Measurements from ENCODE around the gene PDZD7.

PDZD7 gene

GRCh38 chr10:100993986-100994708, 36.8 kb downstream of the PDZD7 start:
- Histone ChIP-seq H3K4me3 (ENCODE audit: low read length) (no peak overlapping the region), H3K9ac (ENCODE audit: low read depth, low read length) (no peak overlapping the region), H3K36me3 (ENCODE audit: insufficient read depth, low read depth, low read length) (peaks cover 53% of the 10 kb centered on the region), H3K27ac (ENCODE audit: low read length) (no peak overlapping the region), H3K4me1 (ENCODE audit: insufficient read depth, low read length) (peaks cover 16% of the 10 kb centered on the region), H3K27me3 (ENCODE audit: insufficient read depth, low read length) (no peaks in the 10 kb centered on the region), H3K9me3 (ENCODE audit: insufficient read depth, low read depth, low read length) (no peaks in the 10 kb centered on the region)

GRCh38 chr10:100989088-100989487, 41.8 kb downstream of the PDZD7 start:
- H3K36me3 ChIP-seq (ENCODE audit: insufficient read depth, low read depth, low read length), result peaks cover 57% of the 10 kb centered on the region
- H3K4me3 ChIP-seq (ENCODE audit: low read length), result 0 out of 2 replicates have a peak overlapping the region, but pooled peaks have one; percentile 98
- no peaks in the 10 kb centered on the region for H3K9me3 ChIP-seq (ENCODE audit: insufficient read depth, low read depth, low read length)
- no peak overlapping the region for H3K27ac ChIP-seq (ENCODE audit: low read length)
- H3K9ac ChIP-seq (ENCODE audit: low read depth, low read length), result no peak overlapping the region
- no peaks in the 10 kb centered on the region for H3K27me3 ChIP-seq (ENCODE audit: insufficient read depth, low read length)
- no peaks in the 10 kb centered on the region for H3K4me1 ChIP-seq (ENCODE audit: insufficient read depth, low read length)

- Histone ChIP-seq H3K36me3 (ENCODE audit: insufficient read depth, low read depth, low read length) (peaks cover 48% of the 10 kb centered on the region), H3K27me3 (ENCODE audit: insufficient read depth, low read length) (no peaks in the 10 kb centered on the region), H3K27ac (ENCODE audit: low read length) (no peak overlapping the region), H3K9me3 (ENCODE audit: insufficient read depth, low read depth, low read length) (no peaks in the 10 kb centered on the region), H3K9ac (ENCODE audit: low read depth, low read length) (peak overlapping the region; percentile 96; the same call in 1 of the 2 replicates), H3K4me1 (ENCODE audit: insufficient read depth, low read length) (no peaks in the 10 kb centered on the region), H3K4me3 (ENCODE audit: low read length) (peak overlapping the region; percentile 98)
Observed at GRCh38 chr10:100988166-100988565, 42.8 kb downstream of the PDZD7 start.

- no peaks in the 10 kb centered on the region for H3K4me1 ChIP-seq (ENCODE audit: insufficient read depth, low read length)
- H3K36me3 ChIP-seq (ENCODE audit: insufficient read depth, low read depth, low read length), result peaks cover 43% of the 10 kb centered on the region
Observed at GRCh38 chr10:100987685-100988049, 43.3 kb downstream of the PDZD7 start.

GRCh38 chr10:100986952-100987684, 43.8 kb downstream of the PDZD7 start, which contains the start of the genes MRPL43 and TWNK:
TSS of gene MRPL43 (minus strand) at chr10:100987497. CDS start at chr10:100987443, 54 bp downstream.
TSS of gene TWNK (plus strand) at chr10:100987543. CDS start at chr10:100988211, 668 bp downstream.
- H3K4me1 ChIP-seq (ENCODE audit: insufficient read depth, low read length), result no peaks in the 10 kb centered on the region
- peaks cover 39% of the 10 kb centered on the region for H3K36me3 ChIP-seq (ENCODE audit: insufficient read depth, low read depth, low read length)
- H3K27ac ChIP-seq (ENCODE audit: low read length), result peak within 1 kb of the TSS; percentile 92
- peak within 1 kb of the TSS; percentile 98 for H3K4me3 ChIP-seq (ENCODE audit: low read length)
- peak within 1 kb of the TSS; percentile 96 for H3K9ac ChIP-seq (ENCODE audit: low read depth, low read length)
- H3K27me3 ChIP-seq (ENCODE audit: insufficient read depth, low read length), result no peaks in the 10 kb centered on the region
- H3K9me3 ChIP-seq (ENCODE audit: insufficient read depth, low read depth, low read length), result no peaks in the 10 kb centered on the region

More at GRCh38 chr10:100987685-100988049, 43.3 kb downstream of the PDZD7 start:
- Histone ChIP-seq H3K9me3 (ENCODE audit: insufficient read depth, low read depth, low read length) (no peaks in the 10 kb centered on the region), H3K4me3 (ENCODE audit: low read length) (peak overlapping the region; percentile 98), H3K27me3 (ENCODE audit: insufficient read depth, low read length) (no peaks in the 10 kb centered on the region), H3K9ac (ENCODE audit: low read depth, low read length) (peak overlapping the region; percentile 96), H3K27ac (ENCODE audit: low read length) (peak overlapping the region; percentile 92)

- Histone ChIP-seq H3K27ac (ENCODE audit: low read length) (peak overlapping the region; percentile 92), H3K4me3 (ENCODE audit: low read length) (peak overlapping the region; percentile 98), H3K4me1 (ENCODE audit: insufficient read depth, low read length) (no peaks in the 10 kb centered on the region), H3K36me3 (ENCODE audit: insufficient read depth, low read depth, low read length) (peaks cover 39% of the 10 kb centered on the region), H3K27me3 (ENCODE audit: insufficient read depth, low read length) (no peaks in the 10 kb centered on the region), H3K9me3 (ENCODE audit: insufficient read depth, low read depth, low read length) (no peaks in the 10 kb centered on the region), H3K9ac (ENCODE audit: low read depth, low read length) (peak overlapping the region; percentile 96)
Observed at GRCh38 chr10:100986623-100986951, 44.3 kb downstream of the PDZD7 start.

GRCh38 chr10:100985336-100985735, 45.6 kb downstream of the PDZD7 start:
- no peak overlapping the region for H3K9ac ChIP-seq (ENCODE audit: low read depth, low read length)

GRCh38 chr10:100984672-100985177, 46.2 kb downstream of the PDZD7 start:
- peaks cover 39% of the 10 kb centered on the region for H3K36me3 ChIP-seq (ENCODE audit: insufficient read depth, low read depth, low read length)
- H3K27ac ChIP-seq (ENCODE audit: low read length), result no peak overlapping the region
- no peak overlapping the region for H3K9ac ChIP-seq (ENCODE audit: low read depth, low read length)
- H3K4me1 ChIP-seq (ENCODE audit: insufficient read depth, low read length), result no peaks in the 10 kb centered on the region
- H3K4me3 ChIP-seq (ENCODE audit: low read length), result no peak overlapping the region
- no peaks in the 10 kb centered on the region for H3K9me3 ChIP-seq (ENCODE audit: insufficient read depth, low read depth, low read length)
- no peaks in the 10 kb centered on the region for H3K27me3 ChIP-seq (ENCODE audit: insufficient read depth, low read length)

More at GRCh38 chr10:100985336-100985735, 45.6 kb downstream of the PDZD7 start:
- H3K4me3 ChIP-seq (ENCODE audit: low read length), result no peak overlapping the region
- no peaks in the 10 kb centered on the region for H3K9me3 ChIP-seq (ENCODE audit: insufficient read depth, low read depth, low read length)
- H3K36me3 ChIP-seq (ENCODE audit: insufficient read depth, low read depth, low read length), result peaks cover 39% of the 10 kb centered on the region
- H3K4me1 ChIP-seq (ENCODE audit: insufficient read depth, low read length), result no peaks in the 10 kb centered on the region
- no peaks in the 10 kb centered on the region for H3K27me3 ChIP-seq (ENCODE audit: insufficient read depth, low read length)
- no peak overlapping the region for H3K27ac ChIP-seq (ENCODE audit: low read length)

- H3K9me3 ChIP-seq (ENCODE audit: insufficient read depth, low read depth, low read length), result no peaks in the 10 kb centered on the region
Observed at GRCh38 chr10:100983868-100984671, 46.9 kb downstream of the PDZD7 start.

GRCh38 chr10:100982916-100983830, 47.8 kb downstream of the PDZD7 start:
- Histone ChIP-seq H3K4me3 (ENCODE audit: low read length) (no peak overlapping the region), H3K4me1 (ENCODE audit: insufficient read depth, low read length) (no peaks in the 10 kb centered on the region), H3K9ac (ENCODE audit: low read depth, low read length) (no peak overlapping the region), H3K36me3 (ENCODE audit: insufficient read depth, low read depth, low read length) (peaks cover 28% of the 10 kb centered on the region), H3K27me3 (ENCODE audit: insufficient read depth, low read length) (no peaks in the 10 kb centered on the region), H3K9me3 (ENCODE audit: insufficient read depth, low read depth, low read length) (no peaks in the 10 kb centered on the region), H3K27ac (ENCODE audit: low read length) (no peak overlapping the region)

More at GRCh38 chr10:100983868-100984671, 46.9 kb downstream of the PDZD7 start:
- Histone ChIP-seq H3K4me1 (ENCODE audit: insufficient read depth, low read length) (no peaks in the 10 kb centered on the region), H3K4me3 (ENCODE audit: low read length) (no peak overlapping the region), H3K36me3 (ENCODE audit: insufficient read depth, low read depth, low read length) (peaks cover 34% of the 10 kb centered on the region), H3K9ac (ENCODE audit: low read depth, low read length) (no peak overlapping the region), H3K27me3 (ENCODE audit: insufficient read depth, low read length) (no peaks in the 10 kb centered on the region), H3K27ac (ENCODE audit: low read length) (no peak overlapping the region)
